Endothelial cell of umbilical vein (primary cell): ENCODE results near the gene SSB. TPM values are rescaled to one million over a fixed set of nuclear protein-coding genes. Genes with fewer than 3 reads are reported as not detected.

Experiments
- BruUV-seq: library from RNA; stranded (reverse); fragments of 400-500 nt; replicated peaks from 2 replicates; lab custom pipeline; 2021; lab: Mats Ljungman, UMichigan
- CTCF ChIA-PET: fragments of 300-600, 350-600 bp; sonication (Branson Sonifier 250); formaldehyde crosslinking; loops from one replicate; lab custom pipeline; 2021; ENCODE audit warnings: antibody characterized with exemption, inconsistent platforms; lab: Charles Lee
- POLR2A ChIA-PET: fragments of 300-600, 350-600 bp; sonication (Branson Sonifier 250); formaldehyde crosslinking; loops from one replicate; lab custom pipeline; 2021; ENCODE audit warnings: antibody characterized with exemption, inconsistent platforms; lab: Charles Lee
- DNase-seq: peaks from one replicate; pipeline ENCODE4 v3.0.0-alpha.2; 2011; ENCODE audit warnings: low read depth, low spot score
- FAIRE-seq: peaks from 2 replicates; lab custom pipeline; 2011; peaks lifted over from hg19 to GRCh38; lab: Jason Lieb, UNC
- H2AFZ ChIP-seq: 2 replicates; pipeline ENCODE4 v1.6.0; 2012; ENCODE audit warnings: low read depth, low read length, control low read depth, inconsistent platforms
- H3K27ac ChIP-seq: 2 replicates; pipeline ENCODE4 v1.5.1; 2011; ENCODE audit warnings: low read depth, mild to moderate bottlenecking, control low read depth, low read length, moderate library complexity; ENCODE audit not compliant: insufficient read depth
- H3K27me3 ChIP-seq, 2 experiments: 2 replicates each; pipeline versions ENCODE4 v1.6.0 to v1.6.1; 2011; ENCODE audit warnings: low read length in 2 of 2, mixed read lengths in 1 of 2; ENCODE audit not compliant: control insufficient read depth in 2 of 2, insufficient read depth in 2 of 2
- H3K36me3 ChIP-seq, 2 experiments: 2 replicates in 1 of 2; 3 replicates in 1 of 2; pipeline ENCODE4 v1.5.1; 2011; ENCODE audit warnings: low read length in 2 of 2, mild to moderate bottlenecking in 1 of 2, moderate library complexity in 1 of 2; ENCODE audit not compliant: control insufficient read depth in 2 of 2, insufficient read depth in 2 of 2; ENCODE audit errors: extremely low read depth in 1 of 2
- H3K4me1 ChIP-seq: 3 replicates; pipeline ENCODE4 v1.5.1; 2011; ENCODE audit warnings: mild to moderate bottlenecking, low read length; ENCODE audit not compliant: control insufficient read depth, insufficient read depth; ENCODE audit errors: extremely low read depth
- H3K4me2 ChIP-seq: 2 replicates; pipeline ENCODE4 v1.6.1; 2011; ENCODE audit warnings: low read length, control low read depth, mixed read lengths; ENCODE audit not compliant: insufficient read depth
- H3K4me3 ChIP-seq, 3 experiments: fragments of 200-600 bp in 1 of 3; sonication (generic), shearing (Covaris generic) in 1 of 3; replicated peaks in 1 of 3; 2 replicates each; pipeline ENCODE4 v1.5.1; 2011 to 2016; ENCODE audit warnings: control low read depth in 3 of 3, low read length in 3 of 3, mild to moderate bottlenecking in 2 of 3, inconsistent platforms in 1 of 3, low read depth in 1 of 3, moderate library complexity in 1 of 3; ENCODE audit not compliant: insufficient read depth in 1 of 3
- H3K79me2 ChIP-seq: 2 replicates; pipeline ENCODE4 v1.6.0; 2012; ENCODE audit warnings: low read length, inconsistent platforms; ENCODE audit not compliant: control insufficient read depth, insufficient read depth
- H3K9ac ChIP-seq: replicated peaks from 2 replicates; pipeline ENCODE3; 2011; ENCODE audit warnings: low read length, control low read depth; ENCODE audit not compliant: insufficient read depth; ENCODE audit errors: extremely low read depth
- H3K9me1 ChIP-seq: replicated peaks from 3 replicates; pipeline ENCODE4 v1.6.0; 2011; ENCODE audit warnings: mild to moderate bottlenecking, low read length; ENCODE audit not compliant: control insufficient read depth, insufficient read depth; ENCODE audit errors: extremely low read depth
- H3K9me3 ChIP-seq: replicated peaks from 2 replicates; pipeline ENCODE4 v1.5.1; 2012; ENCODE audit warnings: low read length, inconsistent platforms; ENCODE audit not compliant: control insufficient read depth, insufficient read depth
- H4K20me1 ChIP-seq: replicated peaks from 2 replicates; pipeline ENCODE3; 2011; ENCODE audit warnings: mild to moderate bottlenecking, low read length; ENCODE audit not compliant: control insufficient read depth, insufficient read depth; ENCODE audit errors: extremely low read depth
- CTCF ChIP-seq, 2 donors: IDR thresholded peaks; 1 replicate in 1 of 2; 2 replicates in 1 of 2; pipeline ENCODE4 v1.5.1; 2011; ENCODE audit warnings: low read length in 2 of 2, mild to moderate bottlenecking in 2 of 2, moderate library complexity in 2 of 2, control low read depth in 1 of 2, inconsistent platforms in 1 of 2, low read depth in 1 of 2; ENCODE audit not compliant: insufficient read depth in 1 of 2; ENCODE audit errors: extremely low read depth in 1 of 2
- EZH2 ChIP-seq: IDR thresholded peaks from 2 replicates; pipeline ENCODE4 v1.6.1; 2012; ENCODE audit warnings: borderline replicate concordance, low read depth, mild to moderate bottlenecking, moderate library complexity, low read length, inconsistent platforms; ENCODE audit not compliant: severe bottlenecking
- FOS ChIP-seq: IDR thresholded peaks from 2 replicates; pipeline ENCODE4 v1.6.1; 2011; ENCODE audit warnings: mild to moderate bottlenecking, low read length, moderate library complexity, borderline replicate concordance; ENCODE audit not compliant: insufficient read depth
- GATA2 ChIP-seq: IDR thresholded peaks from 2 replicates; pipeline ENCODE4 v1.7.0; 2011; ENCODE audit warnings: low read depth, mild to moderate bottlenecking, moderate library complexity, mixed read lengths, low read length; ENCODE audit not compliant: insufficient read length, insufficient read depth
- JUN ChIP-seq: IDR thresholded peaks from 2 replicates; pipeline ENCODE4 v1.6.1; 2011; ENCODE audit warnings: borderline replicate concordance, low read depth; ENCODE audit not compliant: insufficient read length, insufficient read depth
- MAX ChIP-seq: IDR thresholded peaks from 2 replicates; pipeline ENCODE4 v1.6.1; 2011; ENCODE audit not compliant: insufficient read depth, insufficient read length
- MYC ChIP-seq: IDR thresholded peaks from one replicate; pipeline ENCODE4 v1.6.1; 2011; ENCODE audit warnings: mild to moderate bottlenecking, low read depth, low read length
- POLR2A ChIP-seq: IDR thresholded peaks from 2 replicates; pipeline ENCODE4 v1.6.1; 2012; ENCODE audit warnings: low read depth, mild to moderate bottlenecking, control low read depth, low read length
- POLR2AphosphoS5 ChIP-seq: IDR thresholded peaks from 2 replicates; pipeline ENCODE4 v1.6.1; 2012; ENCODE audit warnings: low read depth, mild to moderate bottlenecking, control low read depth, low read length, moderate library complexity; ENCODE audit not compliant: insufficient read depth
- dilution Hi-C: fragments of 300-500 bp; cut with MboI; formaldehyde crosslinking; loops from one replicate; pipeline ENCODE4 v1.15.0; 2019; ENCODE audit warnings: low sequenced_read_pairs; ENCODE audit not compliant: extremely low pct_ligation_motif_present
- intact Hi-C: fragments of 100-400 bp; cut with micrococcal nuclease; formaldehyde crosslinking; loops from one replicate; pipeline ENCODE4 v1.10.0; 2022
- polyA plus RNA-seq, 4 experiments: library from polyadenylated mRNA; depleted of rRNA in 3 of 4; stranded (reverse) in 3 of 4; unstranded in 1 of 4; fragments of >200 nt; gene quantifications; 2 replicates each; pipeline versions ENCODE4 v1.2.1 to v1.2.3, GENCODE V29; 2011 to 2012; ENCODE audit warnings: missing spikeins in 1 of 4
- total RNA-seq: library from RNA; stranded (reverse); gene quantifications from 2 replicates; pipeline ENCODE4 v1.2.3, GENCODE V29; 2021

The SSB gene
- total and polyA plus RNA-seq, 2 donors (not counting 3 experiments of a cell fraction or from before 2014, with no cell fraction given), result 36.1 to 125 TPM

DNA sequence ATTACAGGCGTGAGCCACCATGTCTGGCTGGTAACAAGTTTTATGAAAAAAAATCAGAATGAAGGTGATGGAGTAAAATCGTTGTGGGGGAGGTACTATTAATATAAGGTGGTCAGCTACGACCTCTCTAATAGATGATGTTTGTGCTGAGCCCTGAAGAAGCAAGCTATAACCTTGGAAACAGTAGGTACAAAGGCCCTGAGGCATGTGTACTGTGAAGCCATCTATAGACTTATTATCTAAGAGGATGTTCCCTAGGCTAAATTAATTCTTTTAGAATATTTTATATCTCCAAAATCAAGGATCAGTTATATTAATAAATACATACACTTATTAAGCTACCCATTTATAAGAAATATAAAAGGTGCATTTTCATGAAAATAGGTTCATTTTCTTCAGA, 23.3 kb upstream of the SSB start:
- Histone ChIP-seq H3K4me3 (no peak overlapping the region), H4K20me1 (no peaks in the 10 kb centered on the region), H3K27me3 (no peaks in the 10 kb centered on the region), H3K9ac (no peak overlapping the region), H3K9me1 (no peaks in the 10 kb centered on the region), H3K4me1 (no peaks in the 10 kb centered on the region), H3K4me2 (no peak overlapping the region), H3K27ac (no peak overlapping the region), H3K36me3 (no peaks in the 10 kb centered on the region), H3K9me3 (no peaks in the 10 kb centered on the region), H3K79me2 (no peaks in the 10 kb centered on the region), H2AFZ (no peak overlapping the region)
- DNase-seq (no peak), FAIRE-seq (no peak)
- no TSS peak for BruUV-seq
- ChIA-PET POLR2A (no interaction called here), CTCF (interaction anchor here (1.3 to 3.0 kb wide), 3 partner anchors 9 to 20 kb away, joined by 3 to 15 read pairs (median 8); no protein-coding TSS in a partner anchor)
- intact Hi-C loops, result no loop called here
- dilution Hi-C loops, result no loop called here
- no peak for TF ChIP-seq FOS
- TF ChIP-seq GATA2, result no peak
- no peak for TF ChIP-seq CTCF (IDR thresholded peaks at IDR 0.05; ENCODE audit: extremely low read depth in 1 of 2, insufficient read depth in 1 of 2, low read depth in 1 of 2, low read length in 2 of 2)
- TF ChIP-seq POLR2A, result no peak
- TF ChIP-seq EZH2, result no peak
- TF ChIP-seq POLR2AphosphoS5, result no peak
- no peak for TF ChIP-seq MYC
- TF ChIP-seq MAX, result no peak
- TF ChIP-seq JUN, result no peak
